Keratinocyte (primary cell): Measurements from ENCODE around the gene ELP5. TPM values are rescaled to one million over a fixed set of nuclear protein-coding genes. Genes with fewer than 3 reads are reported as not detected.
A peak's percentile ranks its signal among the peaks of the same experiment; 100 is the strongest.

ENCODE experiments used
- DNase-seq: peaks from one replicate; pipeline ENCODE4 v3.0.0-alpha.2; 2011; ENCODE audit warnings: low read depth, missing footprints, low spot score
- FAIRE-seq: peaks from 2 replicates; lab custom pipeline; 2011; peaks lifted over from hg19 to GRCh38; lab: Jason Lieb, UNC
- H2AFZ ChIP-seq: 2 replicates; pipeline ENCODE4 v1.6.0; 2012; ENCODE audit warnings: low read length, control low read depth, inconsistent platforms; ENCODE audit not compliant: control insufficient read depth
- H3K27ac ChIP-seq: 2 replicates; pipeline ENCODE4 v1.5.1; 2011; ENCODE audit warnings: low read length; ENCODE audit not compliant: control insufficient read depth, insufficient read depth
- H3K27me3 ChIP-seq: 3 replicates; pipeline ENCODE4 v1.6.0; 2011; ENCODE audit warnings: low read length; ENCODE audit not compliant: control insufficient read depth, insufficient read depth; ENCODE audit errors: extremely low read depth
- H3K36me3 ChIP-seq, 2 experiments: 2 replicates in 1 of 2; 3 replicates in 1 of 2; pipeline ENCODE4 v1.5.1; 2011; ENCODE audit warnings: low read length in 2 of 2, mild to moderate bottlenecking in 1 of 2; ENCODE audit not compliant: control insufficient read depth in 2 of 2, insufficient read depth in 2 of 2; ENCODE audit errors: extremely low read depth in 1 of 2
- H3K4me1 ChIP-seq: 3 replicates; pipeline ENCODE4 v1.5.1; 2011; ENCODE audit warnings: low read length; ENCODE audit not compliant: control insufficient read depth, insufficient read depth; ENCODE audit errors: extremely low read depth
- H3K4me2 ChIP-seq: 3 replicates; pipeline ENCODE4 v1.6.0; 2011; ENCODE audit warnings: low read depth, low read length; ENCODE audit not compliant: control insufficient read depth, insufficient read depth; ENCODE audit errors: extremely low read depth
- H3K4me3 ChIP-seq, 3 experiments: fragments of 200-600 bp in 1 of 3; sonication (generic) in 1 of 3; 2 replicates in 2 of 3; 3 replicates in 1 of 3; pipeline ENCODE4 v1.5.1; 2011 to 2016; ENCODE audit warnings: low read length in 3 of 3, mild to moderate bottlenecking in 3 of 3, control low read depth in 2 of 3, inconsistent platforms in 1 of 3, low read depth in 1 of 3, mixed read lengths in 1 of 3, mixed run types in 1 of 3, moderate library complexity in 1 of 3; ENCODE audit not compliant: control insufficient read depth in 2 of 3, insufficient read depth in 2 of 3; ENCODE audit errors: extremely low read depth in 1 of 3
- H3K79me2 ChIP-seq: 2 replicates; pipeline ENCODE4 v1.6.0; 2012; ENCODE audit warnings: low read length; ENCODE audit not compliant: control insufficient read depth, insufficient read depth
- H3K9ac ChIP-seq: 3 replicates; pipeline ENCODE4 v1.6.0; 2011; ENCODE audit warnings: low read length; ENCODE audit not compliant: control insufficient read depth, insufficient read depth; ENCODE audit errors: extremely low read depth
- H3K9me1 ChIP-seq: 3 replicates; pipeline ENCODE4 v1.6.0; 2011; ENCODE audit warnings: low read length; ENCODE audit not compliant: control insufficient read depth, insufficient read depth; ENCODE audit errors: extremely low read depth
- H3K9me3 ChIP-seq: 2 replicates; pipeline ENCODE4 v1.5.1; 2012; ENCODE audit warnings: low read depth, low read length; ENCODE audit not compliant: control insufficient read depth
- H4K20me1 ChIP-seq: 3 replicates; pipeline ENCODE4 v1.6.0; 2011; ENCODE audit warnings: low read length; ENCODE audit not compliant: control insufficient read depth, insufficient read depth; ENCODE audit errors: extremely low read depth
- EZH2 ChIP-seq: IDR thresholded peaks from one replicate; pipeline ENCODE4 v1.6.1; 2012; ENCODE audit warnings: inconsistent platforms, mild to moderate bottlenecking, low read length, moderate library complexity
- dilution Hi-C: fragments of 300-500 bp; cut with MboI; formaldehyde crosslinking; loops from one replicate; pipeline ENCODE4 v1.7.0; 2020; ENCODE audit warnings: low sequenced_read_pairs; ENCODE audit not compliant: extremely low pct_ligation_motif_present
- polyA plus RNA-seq, 5 experiments: library from polyadenylated mRNA; depleted of rRNA in 3 of 5; stranded (reverse) in 3 of 5; stranded (forward) in 1 of 5; unstranded in 1 of 5; fragments of >200 nt; gene quantifications; 1 replicate in 1 of 5; 2 replicates in 3 of 5; 3 replicates in 1 of 5; pipeline versions ENCODE4 v1.2.1 to v1.2.3, GENCODE V29; 2011 to 2012; ENCODE audit warnings: missing spikeins in 2 of 5, low read depth in 1 of 5, low replicate concordance in 1 of 5
- TF ChIP-seq, protein P1 (sequence below), 3 experiments: IDR thresholded peaks in 1 of 3; conservative IDR thresholded peaks in 1 of 3; optimal IDR thresholded peaks in 1 of 3; 2 replicates in 2 of 3; 3 replicates in 1 of 3; pipeline versions ENCODE3 to v1.5.1; 2011; ENCODE audit warnings: low read length in 3 of 3, mild to moderate bottlenecking in 3 of 3, moderate library complexity in 2 of 3, control low read depth in 1 of 3, inconsistent platforms in 1 of 3; ENCODE audit not compliant: insufficient read depth in 2 of 3; ENCODE audit errors: extremely low read depth in 1 of 3

Gene ELP5
- polyA plus RNA-seq, 1 donor (not counting 4 experiments of a cell fraction or from before 2014, with no cell fraction given), result 19.4 TPM

DNA sequence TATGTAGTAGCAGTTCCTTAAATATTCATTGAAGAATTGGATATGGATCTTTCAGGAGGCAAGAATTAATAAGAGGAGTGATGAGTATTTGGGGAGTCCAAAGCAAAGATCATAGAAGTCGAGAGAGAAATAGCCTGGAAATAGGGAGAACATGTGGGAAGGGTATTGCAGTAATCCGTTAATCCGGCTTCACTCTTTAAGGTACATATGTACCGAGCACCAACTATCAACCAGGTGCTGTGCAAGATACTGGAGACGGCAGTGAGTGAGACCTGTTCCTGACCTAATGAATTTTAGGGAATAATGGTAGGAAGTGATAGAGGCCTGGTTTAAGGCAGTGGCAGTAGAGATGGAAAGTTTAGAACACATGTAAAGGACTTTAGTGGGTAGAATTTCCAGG lies 1.1 kb downstream of the ELP5 start:
- TF ChIP-seq, protein P1, sequence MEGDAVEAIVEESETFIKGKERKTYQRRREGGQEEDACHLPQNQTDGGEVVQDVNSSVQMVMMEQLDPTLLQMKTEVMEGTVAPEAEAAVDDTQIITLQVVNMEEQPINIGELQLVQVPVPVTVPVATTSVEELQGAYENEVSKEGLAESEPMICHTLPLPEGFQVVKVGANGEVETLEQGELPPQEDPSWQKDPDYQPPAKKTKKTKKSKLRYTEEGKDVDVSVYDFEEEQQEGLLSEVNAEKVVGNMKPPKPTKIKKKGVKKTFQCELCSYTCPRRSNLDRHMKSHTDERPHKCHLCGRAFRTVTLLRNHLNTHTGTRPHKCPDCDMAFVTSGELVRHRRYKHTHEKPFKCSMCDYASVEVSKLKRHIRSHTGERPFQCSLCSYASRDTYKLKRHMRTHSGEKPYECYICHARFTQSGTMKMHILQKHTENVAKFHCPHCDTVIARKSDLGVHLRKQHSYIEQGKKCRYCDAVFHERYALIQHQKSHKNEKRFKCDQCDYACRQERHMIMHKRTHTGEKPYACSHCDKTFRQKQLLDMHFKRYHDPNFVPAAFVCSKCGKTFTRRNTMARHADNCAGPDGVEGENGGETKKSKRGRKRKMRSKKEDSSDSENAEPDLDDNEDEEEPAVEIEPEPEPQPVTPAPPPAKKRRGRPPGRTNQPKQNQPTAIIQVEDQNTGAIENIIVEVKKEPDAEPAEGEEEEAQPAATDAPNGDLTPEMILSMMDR (optimal IDR thresholded peaks at IDR 0.05 in 1 of 3, IDR thresholded peaks at IDR 0.05 in 1 of 3, conservative IDR thresholded peaks at IDR 0.05 in 1 of 3; ENCODE audit: extremely low read depth in 1 of 3, insufficient read depth in 2 of 3, low read length in 3 of 3), result no peak
- TF ChIP-seq EZH2, result no peak
- Histone ChIP-seq H3K36me3 (peaks cover 9 to 28% of the 10 kb centered on the region in 2 experiments), H3K4me3 (peak overlapping the region; percentile 80 to 95 (median 92)), H3K9ac (peak overlapping the region; percentile 94), H3K4me1 (peaks cover 18% of the 10 kb centered on the region), H2AFZ (no peak overlapping the region), H3K4me2 (peak overlapping the region; percentile 97), H3K9me3 (no peaks in the 10 kb centered on the region), H3K79me2 (peaks cover 48% of the 10 kb centered on the region), H3K27me3 (no peaks in the 10 kb centered on the region), H3K9me1 (no peaks in the 10 kb centered on the region), H3K27ac (peak overlapping the region; percentile 99), H4K20me1 (no peaks in the 10 kb centered on the region)
- FAIRE-seq (no peak), DNase-seq (no peak)
- dilution Hi-C loops, result no loop called here

DNA sequence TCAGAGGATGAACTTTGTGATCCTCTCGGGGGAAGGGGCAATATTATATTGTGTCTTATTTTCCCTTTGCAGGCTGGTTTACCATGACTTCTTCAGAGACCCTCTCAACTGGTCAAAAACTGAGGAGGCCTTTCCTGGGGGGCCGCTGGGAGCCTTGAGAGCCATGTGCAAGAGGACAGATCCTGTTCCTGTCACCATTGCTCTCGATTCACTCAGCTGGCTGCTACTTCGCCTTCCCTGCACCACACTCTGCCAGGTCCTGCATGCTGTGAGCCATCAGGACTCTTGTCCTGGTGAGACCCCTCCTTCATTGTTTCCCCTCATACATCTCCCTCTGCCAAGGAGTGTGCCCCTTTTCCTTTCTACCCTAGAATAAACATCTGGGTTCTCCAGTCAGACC lies 2.5 kb downstream of the ELP5 start:
- H4K20me1 ChIP-seq, result no peaks in the 10 kb centered on the region
- dilution Hi-C loops, result no loop called here
- no peak for FAIRE-seq

More for the DNA sequence above, 2.5 kb downstream of the ELP5 start:
- H3K9me3 ChIP-seq, result no peaks in the 10 kb centered on the region
- no peak for DNase-seq
- no peaks in the 10 kb centered on the region for H3K9me1 ChIP-seq
- no peak overlapping the region for H3K9ac ChIP-seq
- H3K27me3 ChIP-seq, result no peaks in the 10 kb centered on the region
- H3K79me2 ChIP-seq, result peaks cover 33% of the 10 kb centered on the region
- H3K27ac ChIP-seq, result no peak overlapping the region
- peaks cover 24% of the 10 kb centered on the region for H3K4me1 ChIP-seq
- TF ChIP-seq, protein P1 (optimal IDR thresholded peaks at IDR 0.05 in 1 of 3, IDR thresholded peaks at IDR 0.05 in 1 of 3, conservative IDR thresholded peaks at IDR 0.05 in 1 of 3; ENCODE audit: extremely low read depth in 1 of 3, insufficient read depth in 2 of 3, low read length in 3 of 3), result no peak
- TF ChIP-seq EZH2, result no peak
- H3K4me2 ChIP-seq, result no peak overlapping the region
- no peak overlapping the region for H3K4me3 ChIP-seq
- H3K36me3 ChIP-seq, result peaks cover 8 to 32% of the 10 kb centered on the region in 2 experiments
- H2AFZ ChIP-seq, result no peak overlapping the region
